Right ventricle myocardium superior (tissue), 1 donor: Measurements from ENCODE around the gene ASRGL1. TPM values are rescaled to one million over a fixed set of nuclear protein-coding genes. Genes with fewer than 3 reads are reported as not detected.
A peak's percentile ranks its signal among the peaks of the same experiment; 100 is the strongest.
"Not testable (repeated sequence)": the region's sequence is repeated elsewhere in the genome, so short reads cannot be mapped to it uniquely, and the experiment has no call there.

Experiments used
- ATAC-seq: fragments of 200-7000 bp; cut with Tn5 transposase; one replicate; pipeline ENCODE4 v1.9.1; 2020; ENCODE audit warnings: mild to moderate bottlenecking; ENCODE audit not compliant: poor library complexity
- DNase-seq: peaks from one replicate; pipeline ENCODE4 v3.0.0-alpha.2; 2020
- intact Hi-C: fragments of 100-400 bp; cut with DNase I; formaldehyde crosslinking; loops from one replicate; pipeline ENCODE4 v1.11.2; 2022
- long read RNA-seq: library from polyadenylated mRNA; unstranded; transcript quantifications from one replicate; pipeline ENCODE4 v2.0.0, GENCODE V29; 2021
- total RNA-seq: library from RNA; stranded (reverse); fragmentation: NEBNext Ultra II Directional; extraction: Animal tissue kit (Norgen Biotek cat#: 25700); gene quantifications from one replicate; pipeline ENCODE4 v1.2.1, GENCODE V29; 2021
- donor health status: DM: no; HTN: yes; CAD: no; lungs with severe emphysema.

Gene ASRGL1
- 4.1 TPM for total RNA-seq
- long read RNA-seq, partial matches to known transcripts, result 0 of 3 reads
- long read RNA-seq, other reads (novel, unspliced or antisense), result 0 of 3 reads

DNA sequence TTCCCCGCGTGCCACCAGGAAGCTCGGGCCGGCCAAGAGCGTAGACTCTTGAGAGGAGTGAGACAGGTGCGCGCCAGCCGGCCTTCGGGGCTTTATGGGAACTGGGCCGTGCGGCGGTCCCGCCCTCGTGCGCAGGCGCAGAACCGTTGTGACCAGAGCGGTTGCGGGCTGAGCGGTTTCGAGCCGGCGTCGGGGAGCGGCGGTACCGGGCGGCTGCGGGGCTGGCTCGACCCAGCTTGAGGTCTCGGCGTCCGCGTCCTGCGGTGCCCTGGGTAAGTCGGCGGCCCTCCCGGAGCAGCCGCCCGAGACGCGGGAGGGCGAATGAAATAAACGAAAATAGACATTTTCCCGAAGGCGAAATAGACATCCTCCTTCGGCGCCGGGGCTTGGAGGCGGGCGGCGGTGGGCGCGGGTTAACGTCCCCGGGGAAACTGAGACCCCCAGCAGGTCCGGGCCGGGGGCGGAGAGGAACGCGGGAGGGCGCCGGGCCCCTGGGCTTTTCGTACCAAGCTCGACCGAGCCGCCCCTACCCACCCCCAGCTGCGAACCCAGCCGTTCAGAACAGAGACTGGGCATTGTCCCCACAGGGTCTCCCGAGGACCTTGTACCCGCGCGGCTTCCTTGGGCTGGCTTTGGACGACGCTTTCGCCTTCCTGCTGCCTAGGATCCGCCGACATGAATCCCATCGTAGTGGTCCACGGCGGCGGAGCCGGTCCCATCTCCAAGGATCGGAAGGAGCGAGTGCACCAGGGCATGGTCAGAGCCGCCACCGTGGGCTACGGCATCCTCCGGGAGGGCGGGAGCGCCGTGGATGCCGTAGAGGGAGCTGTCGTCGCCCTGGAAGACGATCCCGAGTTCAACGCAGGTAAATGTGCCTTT lies at the start of gene ASRGL1:
Gene ASRGL1, plus strand, starts transcription at position 146 of the 879 bp plus-strand sequence. Its CDS starts 530 bp downstream, at position 676.
- ATAC-seq (peak; percentile 97), DNase-seq (peak; percentile 93)
- intact Hi-C loops, result no loop called here

DNA sequence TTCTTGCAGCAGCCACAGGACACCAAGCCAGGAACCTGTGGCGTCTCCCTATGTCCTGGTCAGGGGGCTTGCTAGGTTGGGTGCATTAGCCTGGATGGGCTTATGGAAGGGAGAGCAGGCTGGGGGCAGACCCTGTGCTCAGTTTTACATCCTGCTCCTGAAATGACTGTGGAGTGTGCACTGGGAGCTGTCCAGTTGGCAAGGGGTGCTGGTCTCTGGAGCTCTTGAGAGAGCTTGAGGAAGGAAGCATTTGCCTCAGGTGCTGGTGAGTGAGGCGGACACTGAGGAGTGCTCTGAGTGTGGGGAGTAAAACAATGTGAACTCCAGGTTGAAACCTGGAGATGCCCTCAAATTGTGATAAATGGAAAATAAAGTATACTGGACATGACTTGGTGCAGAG lies 41.7 kb upstream of the ASRGL1 start:
- no peak for ATAC-seq
- no peak for DNase-seq
- intact Hi-C loops, result no loop called here

DNA sequence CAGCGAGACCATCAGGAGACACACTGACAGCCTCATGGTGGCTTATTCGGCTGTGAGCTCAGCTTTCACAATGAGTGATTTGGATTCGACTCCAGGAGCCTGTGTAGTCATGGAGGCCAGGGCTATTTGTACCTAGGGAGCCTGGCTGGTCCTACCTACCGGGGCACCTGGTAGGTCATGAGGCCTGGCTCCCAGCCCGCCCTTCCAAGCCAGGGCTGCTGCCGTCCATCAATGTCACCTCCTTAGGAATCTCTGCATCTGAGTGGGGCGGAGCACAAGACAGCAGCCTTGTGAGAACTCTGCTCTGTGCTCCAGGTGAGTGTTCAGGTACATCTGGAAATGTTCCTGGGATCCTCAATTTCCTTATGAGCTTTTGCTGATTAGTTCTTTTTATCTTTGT lies 38.3 kb upstream of the ASRGL1 start, which contains the start of gene SCGB1D4:
Gene SCGB1D4, minus strand, starts transcription at position 101 of the 400 bp plus-strand sequence. Its CDS starts 65 bp downstream, at position 36.
- intact Hi-C loops, result no loop called here
- ATAC-seq (no peak), DNase-seq (no peak)

DNA sequence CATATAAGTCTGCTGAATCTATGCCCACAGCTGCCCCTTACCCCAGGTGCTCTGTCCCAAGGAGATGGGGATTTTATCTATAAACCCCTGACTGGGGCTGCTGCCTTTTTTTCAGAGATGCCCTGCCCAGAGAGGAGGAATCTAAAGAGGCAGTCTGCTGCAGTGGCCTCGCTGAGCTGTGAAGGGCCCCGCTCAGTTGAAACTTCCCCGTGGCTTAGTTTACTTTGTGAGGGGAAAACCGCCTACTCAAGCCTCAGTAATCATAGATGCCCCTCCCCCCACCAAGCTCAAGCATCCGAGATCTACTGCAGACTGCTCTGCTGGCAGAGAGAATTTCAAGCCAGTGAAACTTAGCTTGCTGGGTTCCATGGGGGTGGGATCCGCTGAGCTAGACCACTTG lies 31.0 kb upstream of the ASRGL1 start:
- DNase-seq, result no peak
- no peak for ATAC-seq
- intact Hi-C loops, result no loop called here

DNA sequence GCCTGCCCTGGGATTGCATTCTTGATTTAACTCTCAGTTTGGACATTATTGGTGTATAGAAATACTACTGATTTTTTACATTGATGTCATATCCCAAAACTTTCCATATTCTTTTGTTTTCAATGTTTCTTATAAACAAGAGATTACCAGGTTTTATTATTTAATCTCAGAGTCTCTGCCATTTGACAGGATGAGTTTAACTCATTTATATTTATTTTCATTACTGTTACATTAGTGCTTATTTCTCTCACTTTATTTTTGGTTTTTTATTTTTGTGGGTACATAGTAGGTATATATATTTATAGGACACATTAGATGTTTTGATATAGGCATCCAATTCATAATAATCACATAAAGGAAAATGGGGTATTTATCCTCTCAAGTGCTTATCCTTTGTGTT lies 29.3 kb upstream of the ASRGL1 start:
- intact Hi-C loops, result no loop called here
- no peak for DNase-seq

DNA sequence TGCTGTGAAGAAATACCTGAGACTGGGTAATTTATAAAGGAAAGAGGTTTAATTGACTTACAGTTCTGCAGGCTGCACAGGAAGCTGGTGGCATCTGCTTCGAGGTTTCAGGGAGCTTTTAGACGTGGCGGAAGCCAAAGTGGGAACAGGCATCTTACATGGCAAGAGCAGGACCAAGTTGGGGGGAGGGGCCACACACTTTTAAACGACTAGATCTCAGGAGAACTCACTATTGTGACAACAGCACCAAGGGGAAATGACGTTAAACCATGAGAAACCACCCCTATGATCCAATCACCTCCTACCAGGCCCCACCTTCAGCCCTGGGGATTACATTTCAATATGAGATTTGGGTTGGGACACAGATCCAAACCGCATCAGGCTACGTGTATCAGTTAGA lies 27.3 kb upstream of the ASRGL1 start:
- DNase-seq, result no peak
- no peak for ATAC-seq
- intact Hi-C loops, result loop anchor here (5.0 kb wide), 1 partner anchor 138 kb away; no protein-coding TSS in a partner anchor

More for the DNA sequence above, 29.3 kb upstream of the ASRGL1 start:
- no peak for ATAC-seq

DNA sequence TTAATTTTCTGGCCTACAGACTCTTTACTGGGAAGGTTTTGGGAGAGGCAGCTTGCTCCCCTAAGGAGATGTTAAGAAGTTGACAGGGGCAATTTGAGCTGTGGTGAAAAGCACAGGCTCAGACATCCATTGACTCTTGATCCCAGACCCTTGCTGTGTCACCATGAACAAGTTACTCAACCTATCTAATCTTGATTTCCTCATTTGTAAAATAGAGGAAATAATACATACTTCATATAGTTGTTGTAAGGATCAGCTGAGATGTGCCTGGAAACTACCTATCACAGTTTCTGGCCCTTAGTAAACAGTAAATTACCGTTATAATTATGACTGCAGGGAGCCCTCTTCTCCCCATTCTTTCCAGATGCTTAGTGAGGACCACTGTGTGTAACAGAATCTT lies 21.8 kb upstream of the ASRGL1 start:
- ATAC-seq, result no peak
- intact Hi-C loops, result no loop called here
- no peak for DNase-seq

DNA sequence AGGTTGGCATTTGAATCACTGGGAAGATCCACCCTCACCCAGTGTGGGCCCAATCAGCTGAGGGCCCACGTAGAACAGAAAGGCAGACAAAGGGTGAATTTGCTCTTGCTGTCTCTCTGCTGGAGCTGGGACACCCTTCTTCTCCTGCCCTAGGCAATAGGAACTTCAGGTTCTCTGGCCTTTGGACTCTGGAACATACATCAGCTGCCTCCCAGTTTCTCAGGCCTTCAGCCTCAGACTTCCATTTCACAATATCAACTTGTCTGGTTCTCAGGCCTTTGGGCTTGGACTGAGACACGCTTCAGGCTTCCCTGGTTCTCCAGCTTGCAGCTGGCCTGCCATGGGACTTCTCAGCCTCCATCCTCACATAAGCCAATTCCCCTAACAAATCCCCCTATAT lies 14.7 kb upstream of the ASRGL1 start:
- ATAC-seq, result no peak
- no peak for DNase-seq
- intact Hi-C loops, result no loop called here

DNA sequence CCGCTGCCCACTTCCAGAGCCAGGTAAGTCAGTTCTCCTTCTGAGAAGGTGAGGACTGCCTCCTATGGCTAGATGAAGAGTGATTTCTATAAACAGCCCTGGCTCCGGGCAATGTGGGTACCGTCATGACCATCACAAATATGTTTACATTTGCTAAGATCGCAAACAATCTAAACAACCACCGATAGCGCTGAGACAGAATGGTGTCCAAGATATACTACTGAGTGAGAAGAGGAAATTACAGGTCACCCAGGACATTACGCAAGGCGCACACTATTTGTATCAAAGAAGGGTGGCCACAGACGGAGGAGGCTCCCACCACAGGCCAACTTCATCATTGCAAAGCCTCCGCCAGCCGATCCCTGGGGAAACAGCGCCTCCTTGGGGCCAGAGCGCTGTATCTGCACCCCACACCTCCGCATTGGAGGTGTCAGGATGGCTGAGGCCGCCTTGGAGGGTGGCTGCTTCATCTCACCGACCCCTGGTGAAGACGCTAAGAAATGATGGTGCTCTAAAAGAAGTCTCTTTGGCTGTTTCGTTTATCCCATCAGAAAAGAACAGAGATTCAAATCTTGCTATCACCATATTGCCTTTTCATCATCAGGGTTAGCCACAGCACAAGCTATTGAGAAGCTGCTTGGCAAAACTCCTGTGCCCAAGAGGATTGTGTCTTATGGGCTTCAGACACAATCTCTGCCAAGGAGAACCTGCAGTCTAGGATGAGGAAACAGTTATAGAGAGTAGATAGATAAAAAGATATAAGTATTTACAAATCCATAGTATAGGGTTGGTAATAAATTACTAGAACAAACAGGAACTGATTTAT lies 12.3 kb upstream of the ASRGL1 start:
- DNase-seq (peak; percentile 69), ATAC-seq (peak; percentile 55)
- intact Hi-C loops, result no loop called here

DNA sequence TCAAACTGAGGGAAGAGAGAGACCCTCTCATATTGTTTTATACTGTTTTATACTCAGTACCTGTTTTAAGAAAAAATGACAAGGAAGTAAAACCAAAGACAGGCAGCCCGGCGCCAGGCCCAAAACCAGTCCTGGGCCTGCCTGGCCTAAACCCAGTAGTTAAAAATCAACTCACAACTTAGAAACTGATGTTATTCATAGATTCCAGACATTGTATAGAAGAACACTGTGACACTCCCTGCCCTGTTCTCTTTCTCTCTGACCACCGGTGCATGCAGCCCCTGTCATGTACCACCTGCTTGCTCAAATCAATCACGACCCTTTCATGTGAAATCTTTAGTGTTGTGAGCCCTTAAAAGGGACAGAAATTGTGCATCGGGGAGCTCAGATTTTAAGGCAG lies 11.5 kb upstream of the ASRGL1 start:
- ATAC-seq, DNase-seq, intact Hi-C loops: not testable (repeated sequence)

DNA sequence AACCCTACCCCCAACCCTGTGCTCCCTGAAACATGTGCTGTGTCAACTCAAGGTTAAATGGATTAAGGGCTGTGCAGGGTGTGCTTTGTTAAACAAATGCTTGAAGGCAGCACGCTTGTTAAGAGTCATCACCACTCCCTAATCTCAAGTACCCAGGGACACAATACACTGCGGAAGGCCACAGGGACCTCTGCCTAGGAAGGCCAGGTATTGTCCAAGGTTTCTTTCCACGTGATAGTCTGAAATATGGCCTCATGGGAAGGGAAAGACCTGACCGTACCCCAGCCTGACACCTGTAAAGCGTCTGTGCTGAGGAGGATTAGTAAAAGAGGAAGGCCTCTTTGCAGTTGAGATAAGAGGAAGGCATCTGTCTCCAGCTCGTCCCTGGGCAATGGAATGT lies 10.5 kb upstream of the ASRGL1 start:
- DNase-seq, intact Hi-C loops, ATAC-seq: not testable (repeated sequence)

DNA sequence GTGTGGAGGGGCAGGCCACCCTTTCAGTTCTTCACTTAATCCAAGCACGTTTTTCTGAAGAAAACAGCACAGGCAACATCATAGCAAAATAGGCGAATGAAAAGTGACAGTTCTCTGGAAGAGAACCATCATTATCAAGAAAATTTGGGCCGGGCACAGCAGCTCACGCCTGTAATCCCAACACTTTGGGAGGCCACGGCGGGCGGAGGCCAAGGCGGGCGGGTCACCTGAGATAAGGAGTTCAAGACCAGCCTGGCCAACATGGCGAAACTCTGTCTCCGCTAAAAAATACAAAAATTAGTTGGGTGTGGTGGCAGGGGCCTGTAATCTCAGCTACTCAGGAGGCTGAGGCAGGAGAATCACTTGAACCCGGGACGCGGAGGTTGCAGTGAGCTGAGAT lies 9.7 kb upstream of the ASRGL1 start:
- intact Hi-C loops, ATAC-seq, DNase-seq: not testable (repeated sequence)

DNA sequence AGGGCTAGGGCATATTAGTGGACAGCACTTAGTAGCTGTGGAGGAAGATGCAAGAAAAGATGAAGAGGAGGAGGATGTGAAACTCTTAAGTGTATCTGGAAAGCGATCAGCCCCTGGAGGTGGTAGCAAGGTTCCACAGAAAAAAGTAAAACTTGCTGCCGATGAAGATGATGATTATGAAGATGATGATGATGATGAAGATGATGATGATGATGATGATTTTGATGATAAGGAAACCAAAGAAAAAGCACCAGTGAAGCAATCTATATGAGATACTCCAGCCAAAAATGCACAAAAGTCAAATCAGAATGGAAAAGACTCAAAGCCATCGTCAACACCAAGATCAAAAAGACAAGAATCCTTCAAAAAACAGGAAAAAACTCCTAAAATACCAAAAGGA lies 6.0 kb upstream of the ASRGL1 start:
- intact Hi-C loops, result not testable (repeated sequence)

DNA sequence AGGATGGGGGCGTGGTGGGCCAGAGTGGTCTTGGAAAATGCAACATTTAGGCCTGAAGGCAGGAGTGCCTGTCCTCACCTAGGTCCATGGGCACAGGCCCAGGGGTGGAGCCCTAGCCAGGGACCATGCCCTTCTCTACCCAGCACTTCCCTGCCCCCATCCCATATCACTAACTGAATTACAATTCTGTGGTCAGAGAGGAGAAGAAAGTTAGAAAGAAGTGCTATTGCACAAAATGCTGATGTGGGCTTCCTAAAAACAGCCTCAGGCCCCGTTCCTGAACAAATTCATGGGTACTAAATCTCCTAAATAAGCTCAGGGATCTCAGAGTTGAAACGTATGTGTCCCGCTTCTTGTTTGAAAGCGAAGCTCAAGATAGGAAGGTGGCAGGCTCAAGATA lies 3.5 kb upstream of the ASRGL1 start:
- ATAC-seq (no peak), DNase-seq (no peak)
- intact Hi-C loops, result no loop called here

More for the DNA sequence above, 6.0 kb upstream of the ASRGL1 start:
- not testable (repeated sequence) for ATAC-seq, DNase-seq

DNA sequence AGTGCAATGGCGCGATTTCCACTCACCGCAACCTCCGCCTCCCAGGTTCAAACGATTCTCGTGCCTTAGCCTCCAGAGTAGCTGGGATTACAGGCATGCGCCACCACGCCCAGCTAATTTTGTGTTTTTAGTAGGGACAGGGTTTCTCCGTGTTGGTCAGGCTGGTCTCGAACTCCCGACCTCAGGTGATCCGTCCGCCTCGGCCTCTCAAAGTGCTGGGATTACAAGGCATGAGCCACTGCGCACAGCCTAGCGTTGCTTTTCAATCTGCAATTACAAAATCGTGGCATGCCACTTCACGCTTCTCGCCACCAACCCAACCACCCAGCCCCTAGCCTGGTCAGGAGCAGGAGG lies 322 bp upstream of the ASRGL1 start:
- intact Hi-C loops, result not testable (repeated sequence)

DNA sequence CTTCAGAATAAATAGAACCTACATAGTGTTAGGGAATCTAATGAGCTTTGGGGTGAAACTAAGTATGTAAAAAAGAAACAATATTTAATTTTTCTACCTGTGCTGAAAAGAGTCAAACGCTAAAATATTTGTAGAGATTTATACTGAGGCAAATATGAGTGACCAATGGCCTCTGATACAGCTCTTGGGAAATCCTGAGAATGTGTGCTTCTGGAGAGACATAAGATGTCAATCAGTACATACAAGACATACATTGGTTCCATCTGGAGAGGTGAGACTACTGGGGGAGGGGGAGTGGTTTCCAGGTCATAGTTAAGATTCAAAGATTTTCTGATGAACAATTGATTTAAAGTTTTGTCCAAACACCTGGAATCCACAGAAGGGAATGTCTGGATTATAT lies 970 bp downstream of the ASRGL1 start:
- ATAC-seq (no peak), DNase-seq (no peak)
- intact Hi-C loops, result no loop called here

More for the DNA sequence above, 322 bp upstream of the ASRGL1 start:
- not testable (repeated sequence) for DNase-seq, ATAC-seq

DNA sequence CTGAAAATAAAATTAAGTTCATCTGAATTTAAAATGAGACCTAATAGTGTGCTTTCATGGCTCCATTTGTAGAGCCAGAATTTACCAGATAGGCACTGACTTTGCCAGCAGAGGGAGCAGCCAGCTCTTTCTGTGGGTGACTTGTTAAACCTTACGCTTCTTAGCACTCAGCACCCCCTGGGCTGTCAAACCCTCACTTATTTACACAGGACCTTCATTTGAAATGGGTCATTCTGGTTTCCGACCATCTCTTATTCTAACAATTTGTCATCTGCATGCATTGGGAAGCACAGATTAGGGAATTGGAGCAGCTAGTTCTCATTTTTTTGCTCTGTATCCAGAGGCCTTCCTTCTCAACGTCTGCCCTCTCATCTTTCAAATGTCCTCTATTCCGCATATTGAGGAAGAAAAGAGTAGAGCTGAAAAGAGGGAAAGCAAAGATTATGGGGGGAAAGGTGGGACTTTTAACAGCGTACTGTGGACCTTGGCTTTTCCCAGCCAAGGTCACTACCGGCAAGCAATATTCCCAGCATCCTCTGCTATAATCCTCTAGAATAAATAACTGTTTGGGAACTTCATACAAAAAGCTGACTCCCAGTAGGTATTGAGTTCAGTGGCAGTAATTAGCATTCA lies 3.1 kb downstream of the ASRGL1 start:
- ATAC-seq, result peak; percentile 53
- intact Hi-C loops, result no loop called here
- DNase-seq, result peak; percentile 58

DNA sequence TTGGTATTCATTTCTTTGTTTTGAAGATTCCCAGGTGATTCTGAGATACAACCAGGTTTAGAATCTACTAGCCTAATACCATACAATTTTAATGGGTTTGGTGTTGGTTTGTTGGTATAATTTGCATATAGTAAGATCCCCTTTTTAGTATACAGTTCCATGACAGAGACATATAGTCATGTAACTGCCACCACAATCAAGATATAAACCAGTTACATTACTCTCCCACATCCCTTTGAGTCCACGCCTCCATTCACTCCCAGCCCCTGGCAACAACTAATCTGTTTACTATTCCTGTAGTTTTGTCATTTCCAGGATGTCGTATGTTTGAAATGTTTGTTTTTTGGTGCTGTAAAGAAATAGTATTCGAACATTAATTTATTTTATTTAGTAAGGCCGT lies 4.3 kb downstream of the ASRGL1 start:
- no peak for DNase-seq
- ATAC-seq, result no peak
- intact Hi-C loops, result no loop called here
